Lung (tissue), 12 donors: ENCODE results near the gene METTL3. TPM values are rescaled to one million over a fixed set of nuclear protein-coding genes. Genes with fewer than 3 reads are reported as not detected.

ENCODE experiments used
- ATAC-seq: fragments of 200-7000 bp; cut with Tn5 transposase; one replicate; pipeline ENCODE4 v1.9.1; 2020; ENCODE audit warnings: moderate number of reproducible peaks; ENCODE audit not compliant: insufficient read depth, low FRiP score
- DNase-seq, 3 donors: peaks; one replicate each; pipeline ENCODE4 v3.0.0-alpha.2; 2013 to 2017
- H3K27ac ChIP-seq, 2 donors: one replicate each; pipeline ENCODE4 v1.5.1; 2013; ENCODE audit warnings: mild to moderate bottlenecking in 2 of 2, moderate library complexity in 2 of 2, control low read depth in 1 of 2, inconsistent platforms in 1 of 2, low read depth in 1 of 2, low read length in 1 of 2
- H3K27me3 ChIP-seq, 3 donors: one replicate each; pipeline ENCODE4 v1.5.1; 2013; ENCODE audit warnings: low read length in 2 of 3; ENCODE audit not compliant: control insufficient read depth in 3 of 3, insufficient read depth in 3 of 3
- H3K36me3 ChIP-seq, 4 donors: one replicate each; pipeline ENCODE4 v1.5.1; 2013; ENCODE audit warnings: low read length in 4 of 4, mild to moderate bottlenecking in 1 of 4, moderate library complexity in 1 of 4; ENCODE audit not compliant: control insufficient read depth in 4 of 4, insufficient read depth in 4 of 4
- H3K4me1 ChIP-seq, 5 donors: one replicate each; pipeline ENCODE4 v1.5.1; 2013; ENCODE audit warnings: low read length in 5 of 5, mild to moderate bottlenecking in 2 of 5, moderate library complexity in 1 of 5; ENCODE audit not compliant: control insufficient read depth in 5 of 5, insufficient read depth in 5 of 5
- H3K4me3 ChIP-seq: one replicate; pipeline ENCODE4 v1.5.1; 2013; ENCODE audit warnings: mild to moderate bottlenecking, control low read depth, moderate library complexity
- H3K9ac ChIP-seq, 2 donors: one replicate each; pipeline ENCODE4 v1.5.1; 2013; ENCODE audit warnings: low read length in 2 of 2, control low read depth in 1 of 2; ENCODE audit not compliant: insufficient read depth in 1 of 2
- H3K9me3 ChIP-seq, 4 donors: one replicate each; pipeline ENCODE4 v1.5.1; 2013; ENCODE audit warnings: low read length in 3 of 4, mild to moderate bottlenecking in 1 of 4, moderate library complexity in 1 of 4; ENCODE audit not compliant: control insufficient read depth in 4 of 4, insufficient read depth in 3 of 4
- CTCF ChIP-seq: IDR thresholded peaks from 2 replicates; pipeline ENCODE4 v1.5.1; 2012; ENCODE audit warnings: mild to moderate bottlenecking; ENCODE audit errors: control extremely low read depth, extremely low read depth
- WGBS, 2 donors: extraction: QIAGEN DNeasy Blood & Tissue Kit; methylation state at CpG; one replicate each; pipeline ENCODE4 v1.1.7; 2013; 5-methylcytosine and 5-hydroxymethylcytosine counted together
- polyA plus RNA-seq, 2 donors: library from polyadenylated mRNA; stranded (reverse); fragments of 200-250 nt; gene quantifications; one replicate each; pipeline ENCODE4 v1.2.1, GENCODE V29; 2013
- total RNA-seq, 2 donors: library from RNA; depleted of rRNA in 1 of 2; stranded (reverse); fragments of >200 nt in 1 of 2; gene quantifications; one replicate each; pipeline ENCODE4 v1.2.1, GENCODE V29; 2014 to 2021
- donor health status: control.
- donor health status: control.
- donor health status: Bipolar disorder and iron deficiency.
- donor health status: healthy.
- donor health status: DM: yes; HTN: yes; CAD: no.

METTL3 gene
- total and polyA plus RNA-seq, 4 donors, result 34.6 to 77.2 (median 44.4) TPM

GRCh38 chr14:21514341-21514740, 3.2 kb upstream of the METTL3 start:
- H3K36me3 ChIP-seq, result no peaks in the 10 kb centered on the region
- no peak for TF ChIP-seq CTCF
- DNase-seq (no peak), ATAC-seq (no peak)
- H3K27me3 ChIP-seq, result no peaks in the 10 kb centered on the region
- H3K4me1 ChIP-seq, result peaks cover 0 to 9% (median 6%) of the 10 kb centered on the region in 5 donors
- WGBS, 2 donors, result 95 to 97% methylated on average over 1 of the region's 1 CpG
- no peak overlapping the region for H3K4me3 ChIP-seq
- no peak overlapping the region for H3K9ac ChIP-seq
- no peak overlapping the region for H3K27ac ChIP-seq
- no peaks in the 10 kb centered on the region for H3K9me3 ChIP-seq

GRCh38 chr14:21509432-21510143, 1.6 kb downstream of the METTL3 start:
- DNase-seq (no peak), ATAC-seq (no peak)
- H3K27ac ChIP-seq, result no peak overlapping the region
- H3K36me3 ChIP-seq, result peaks cover 0 to 9% (median 4%) of the 10 kb centered on the region in 4 donors
- no peaks in the 10 kb centered on the region for H3K9me3 ChIP-seq
- no peaks in the 10 kb centered on the region for H3K27me3 ChIP-seq
- TF ChIP-seq CTCF, result no peak
- WGBS, 2 donors, result 79 to 80% methylated on average over 6 of the region's 6 CpGs
- H3K4me3 ChIP-seq, result no peak overlapping the region
- H3K4me1 ChIP-seq, result peaks cover 0 to 12% (median 6%) of the 10 kb centered on the region in 5 donors
- peak overlapping the region in 1 of 2 donors; percentile 17 for H3K9ac ChIP-seq

GRCh38 chr14:21506557-21506956, 4.6 kb downstream of the METTL3 start:
- no peak for ATAC-seq
- TF ChIP-seq CTCF, result no peak
- Histone ChIP-seq H3K4me1 (peaks cover 0 to 12% (median 6%) of the 10 kb centered on the region in 5 donors), H3K9me3 (no peaks in the 10 kb centered on the region), H3K27me3 (no peaks in the 10 kb centered on the region), H3K27ac (no peak overlapping the region), H3K9ac (no peak overlapping the region), H3K4me3 (no peak overlapping the region), H3K36me3 (peaks cover 9 to 30% (median 18%) of the 10 kb centered on the region in 4 donors)
- DNase-seq, result no peak
- 95% methylated on average over 2 of the region's 2 CpGs for WGBS, 2 donors

- H3K9me3 ChIP-seq, result no peaks in the 10 kb centered on the region
- H3K27me3 ChIP-seq, result no peaks in the 10 kb centered on the region
- H3K4me1 ChIP-seq, result peaks cover 0 to 9% (median 4%) of the 10 kb centered on the region in 5 donors
- ATAC-seq (no peak), DNase-seq (no peak)
- H3K36me3 ChIP-seq, result peaks cover 16 to 42% (median 22%) of the 10 kb centered on the region in 4 donors
- no peak overlapping the region for H3K4me3 ChIP-seq
- TF ChIP-seq CTCF, result no peak
- no peak overlapping the region for H3K9ac ChIP-seq
- no peak overlapping the region for H3K27ac ChIP-seq
Observed at GRCh38 chr14:21505012-21505553, 6.1 kb downstream of the METTL3 start.
